ENCODE data around the gene MAP4K2.

DNA sequence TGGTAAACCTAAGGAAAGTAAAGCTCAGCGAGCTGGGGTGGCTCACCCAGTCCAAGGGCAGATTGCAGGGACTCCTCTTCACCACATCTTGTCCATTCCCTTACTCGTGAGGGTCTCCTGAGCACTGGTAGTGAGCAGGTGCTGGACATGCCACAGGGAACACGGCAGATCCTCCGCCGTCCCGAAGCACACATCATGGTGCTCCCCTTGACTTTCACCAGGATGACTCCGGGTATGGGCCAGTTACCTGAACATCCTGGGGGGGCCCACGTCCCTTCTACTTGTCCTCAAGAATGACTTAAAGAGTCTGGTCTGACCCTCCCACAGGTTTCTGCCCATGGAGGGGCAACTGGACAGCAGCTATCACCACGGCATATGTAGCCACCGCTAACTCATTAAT is 16.7 kb downstream of the MAP4K2 start:
- TF ChIP-seq EZH2 (IDR thresholded peaks at IDR 0.05; ENCODE audit: borderline replicate concordance, low read length) (no peak), CTCF (conservative IDR thresholded peaks at IDR 0.05 in 1 of 2, IDR thresholded peaks at IDR 0.05 in 1 of 2; ENCODE audit: extremely low read depth in 1 of 2, insufficient read depth in 1 of 2, low read depth in 1 of 2, low read length in 2 of 2) (no peak)
